Epithelial cell of esophagus (primary cell): ENCODE data around the gene ZNF550.
A peak's percentile ranks its signal among the peaks of the same experiment; 100 is the strongest.

ENCODE experiments used
- DNase-seq: peaks from one replicate; pipeline ENCODE4 v3.0.0; 2010; ENCODE audit warnings: low read depth
- H3K4me3 ChIP-seq: 2 replicates; pipeline ENCODE4 v1.5.1; 2011; ENCODE audit warnings: mild to moderate bottlenecking, low read length, control low read depth
- TF ChIP-seq, protein P1 (sequence below): IDR thresholded peaks from 2 replicates; pipeline ENCODE4 v1.5.1; 2011; ENCODE audit warnings: low read depth, mild to moderate bottlenecking, low read length, control low read depth, inconsistent platforms; ENCODE audit not compliant: insufficient read depth; ENCODE audit errors: missing control alignments

The ZNF550 gene

DNA sequence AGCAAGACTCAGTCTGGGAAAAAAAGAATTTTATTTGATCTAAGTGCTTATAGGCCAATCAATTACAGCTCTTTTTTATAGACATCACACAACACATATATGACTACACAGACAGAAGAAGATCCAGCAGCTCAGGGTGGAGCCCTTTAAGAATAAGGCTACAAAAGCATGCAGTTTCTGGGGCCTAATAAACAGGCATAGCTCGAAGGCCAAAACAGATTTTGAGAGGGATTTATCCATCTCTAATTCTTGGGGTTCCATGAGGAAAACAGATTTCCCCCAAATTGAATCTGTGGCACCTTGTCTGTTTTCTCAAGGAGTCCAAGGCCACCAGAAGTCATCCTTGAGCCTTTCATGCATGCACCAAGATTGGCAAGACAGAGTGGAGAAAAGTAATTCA lies 3.9 kb upstream of the ZNF550 start:
- no peak overlapping the region for H3K4me3 ChIP-seq
- DNase-seq, result no peak
- TF ChIP-seq, protein P1, sequence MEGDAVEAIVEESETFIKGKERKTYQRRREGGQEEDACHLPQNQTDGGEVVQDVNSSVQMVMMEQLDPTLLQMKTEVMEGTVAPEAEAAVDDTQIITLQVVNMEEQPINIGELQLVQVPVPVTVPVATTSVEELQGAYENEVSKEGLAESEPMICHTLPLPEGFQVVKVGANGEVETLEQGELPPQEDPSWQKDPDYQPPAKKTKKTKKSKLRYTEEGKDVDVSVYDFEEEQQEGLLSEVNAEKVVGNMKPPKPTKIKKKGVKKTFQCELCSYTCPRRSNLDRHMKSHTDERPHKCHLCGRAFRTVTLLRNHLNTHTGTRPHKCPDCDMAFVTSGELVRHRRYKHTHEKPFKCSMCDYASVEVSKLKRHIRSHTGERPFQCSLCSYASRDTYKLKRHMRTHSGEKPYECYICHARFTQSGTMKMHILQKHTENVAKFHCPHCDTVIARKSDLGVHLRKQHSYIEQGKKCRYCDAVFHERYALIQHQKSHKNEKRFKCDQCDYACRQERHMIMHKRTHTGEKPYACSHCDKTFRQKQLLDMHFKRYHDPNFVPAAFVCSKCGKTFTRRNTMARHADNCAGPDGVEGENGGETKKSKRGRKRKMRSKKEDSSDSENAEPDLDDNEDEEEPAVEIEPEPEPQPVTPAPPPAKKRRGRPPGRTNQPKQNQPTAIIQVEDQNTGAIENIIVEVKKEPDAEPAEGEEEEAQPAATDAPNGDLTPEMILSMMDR, result no peak

DNA sequence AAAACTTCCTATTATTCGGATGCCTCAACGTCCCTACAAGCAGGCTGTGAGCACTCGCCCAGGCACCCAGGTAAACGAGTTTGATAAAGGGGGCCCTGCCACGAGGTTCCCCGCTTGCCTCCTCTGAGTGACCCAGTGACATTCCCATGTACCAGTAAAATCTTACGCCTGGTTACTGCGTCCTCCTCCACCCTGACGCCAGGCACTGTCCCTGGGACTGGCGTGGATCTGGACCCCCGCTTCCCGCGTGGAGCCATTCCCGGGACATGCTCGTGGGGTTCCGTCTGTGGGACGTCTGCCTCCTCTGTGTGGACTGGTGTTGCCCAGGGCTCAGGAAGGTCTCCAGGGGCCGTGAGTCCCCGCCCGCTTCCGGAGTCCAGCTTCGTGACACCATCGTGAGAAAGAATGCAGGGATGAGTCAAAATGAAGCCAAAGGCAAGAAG lies 407 bp upstream of the ZNF550 start:
- peak overlapping the region; percentile 90 for H3K4me3 ChIP-seq
- peak; percentile 67 for DNase-seq
- TF ChIP-seq, protein P1, result no peak

DNA sequence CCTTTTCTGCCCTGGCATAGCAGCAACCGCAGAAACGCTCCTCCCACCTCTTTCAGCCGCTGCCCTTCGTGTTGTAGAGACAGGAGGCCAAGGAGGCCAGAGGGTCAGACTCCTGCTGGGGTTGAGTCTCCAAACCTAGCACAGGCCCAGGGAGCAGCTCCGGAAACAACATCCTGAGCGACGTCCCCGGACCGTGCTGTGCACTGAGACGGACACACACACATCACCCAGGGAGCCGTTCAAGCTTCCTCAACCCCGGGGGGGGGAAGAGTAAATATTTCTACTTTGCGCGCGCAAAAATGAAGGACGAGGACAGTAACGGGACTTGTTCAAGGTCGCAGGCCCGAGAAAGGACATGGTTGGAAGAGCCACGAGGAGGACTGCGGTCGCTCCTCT lies 657 bp downstream of the ZNF550 start:
- peak overlapping the region; percentile 90 for H3K4me3 ChIP-seq
- TF ChIP-seq, protein P1, result no peak
- DNase-seq, result peak; percentile 23

DNA sequence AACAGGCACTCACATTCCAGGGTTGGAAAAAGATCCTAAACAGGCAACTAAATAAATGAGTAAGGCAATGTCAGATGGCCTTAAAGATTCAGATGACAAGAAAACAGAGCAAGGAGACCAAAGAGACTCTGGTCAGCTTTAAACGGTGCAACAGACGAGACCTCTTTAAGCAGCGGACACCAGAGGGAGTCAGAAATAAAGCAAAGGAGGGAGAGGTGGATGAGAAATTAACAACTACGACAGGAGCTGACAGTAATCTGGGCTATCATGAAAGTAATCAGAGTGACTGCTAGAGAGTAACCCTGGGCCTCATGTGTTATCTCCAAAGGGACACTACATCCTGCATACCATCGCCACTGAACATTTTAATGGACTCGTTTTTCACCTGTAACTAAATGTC lies 1.1 kb downstream of the ZNF550 start:
- peak overlapping the region; percentile 90 for H3K4me3 ChIP-seq
- DNase-seq, result peak; percentile 23
- TF ChIP-seq, protein P1, result peak; percentile 31

DNA sequence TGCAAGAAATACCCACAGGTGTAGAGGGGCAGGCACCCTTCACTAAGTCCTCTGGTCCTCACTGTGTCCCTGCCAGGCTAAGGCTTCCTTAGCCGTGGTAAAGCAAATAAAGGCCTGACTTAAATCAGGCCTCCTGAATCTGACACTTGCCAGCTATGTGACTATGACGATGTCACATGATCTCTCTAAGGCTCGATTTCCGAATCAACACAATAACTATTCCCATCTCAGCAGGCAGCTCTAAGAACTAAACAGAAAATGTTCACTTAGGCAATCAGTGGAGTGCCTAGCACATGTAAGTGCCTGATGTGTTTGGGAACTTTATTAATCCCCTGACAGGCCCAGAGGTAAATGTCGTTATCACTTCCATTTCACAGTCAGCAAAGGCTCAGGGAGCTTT lies 2.0 kb downstream of the ZNF550 start:
- no peak for DNase-seq
- no peak overlapping the region for H3K4me3 ChIP-seq
- TF ChIP-seq, protein P1, result no peak

DNA sequence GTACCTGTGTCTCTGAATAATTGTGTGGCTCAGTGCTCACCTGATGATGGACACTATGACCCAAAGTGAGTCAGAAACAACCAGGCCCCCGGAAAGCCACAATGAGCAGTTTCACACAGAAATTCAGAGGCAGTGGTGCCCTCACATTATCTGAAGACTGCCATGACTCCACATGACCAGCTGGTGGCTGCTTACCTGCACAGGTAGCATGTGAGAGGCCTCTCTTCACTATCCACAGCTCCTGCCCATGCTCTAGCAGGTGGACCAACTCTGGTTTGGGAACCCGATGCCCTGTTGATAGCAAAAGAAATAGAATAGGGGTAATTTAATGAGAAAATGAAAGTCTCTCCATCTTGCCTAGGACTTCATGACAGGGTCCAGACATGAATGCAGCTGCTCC lies 7.2 kb downstream of the ZNF550 start:
- DNase-seq, result no peak
- TF ChIP-seq, protein P1, result no peak
- H3K4me3 ChIP-seq, result no peak overlapping the region

DNA sequence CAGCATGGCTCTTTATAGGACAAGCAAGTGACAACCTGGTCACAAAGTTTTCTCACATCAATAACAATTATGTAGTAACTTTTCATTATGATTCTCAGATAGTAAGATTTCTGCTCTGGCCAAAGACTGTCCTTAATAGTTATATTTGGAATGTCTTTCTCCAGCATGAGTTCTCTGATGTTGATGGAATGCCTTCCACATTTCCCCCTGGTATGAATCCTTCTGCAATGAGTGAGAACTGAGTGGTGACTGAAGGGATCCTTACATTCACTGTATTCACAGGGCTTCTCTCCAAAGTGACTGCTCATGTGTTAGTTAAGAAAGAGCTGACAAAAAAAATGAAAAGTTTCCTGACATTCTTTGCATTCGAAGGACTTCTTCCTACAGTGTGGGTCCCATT lies 13.2 kb downstream of the ZNF550 start:
- no peak overlapping the region for H3K4me3 ChIP-seq
- no peak for DNase-seq
- TF ChIP-seq, protein P1, result no peak
